GM12801 (cell line): ENCODE measurements around the gene TBPL1.

ENCODE experiments used
- CTCF ChIP-seq: IDR thresholded peaks from one replicate; pipeline ENCODE4 v1.5.1; 2011; ENCODE audit warnings: control low read depth; ENCODE audit not compliant: insufficient read length; ENCODE audit errors: extremely low read depth

The TBPL1 gene

GRCh38 chr6:133921249-133921859 is 31.7 kb upstream of the TBPL1 start:
- no peak for TF ChIP-seq CTCF

- TF ChIP-seq CTCF = no peak
Observed at GRCh38 chr6:133923938-133924593, 29.0 kb upstream of the TBPL1 start.

DNA sequence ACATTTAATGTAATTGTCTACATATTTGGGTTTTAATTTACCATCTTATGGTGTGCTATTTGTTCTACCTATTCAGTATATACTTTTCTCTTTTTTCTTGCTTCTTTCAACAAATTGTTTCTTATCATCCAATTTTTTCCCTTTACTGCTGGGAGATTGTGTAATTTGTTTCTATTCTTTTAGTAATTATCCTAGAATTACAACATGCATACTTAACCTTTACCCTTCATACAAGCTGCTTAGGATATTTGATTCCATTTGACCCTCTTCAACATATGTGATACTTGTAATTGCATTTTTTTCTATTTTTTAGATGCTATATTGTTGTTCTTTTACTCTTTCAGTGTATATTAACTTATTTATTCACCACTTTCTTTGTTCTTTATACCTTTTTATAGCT is 15.1 kb upstream of the TBPL1 start:
- TF ChIP-seq CTCF = no peak

DNA sequence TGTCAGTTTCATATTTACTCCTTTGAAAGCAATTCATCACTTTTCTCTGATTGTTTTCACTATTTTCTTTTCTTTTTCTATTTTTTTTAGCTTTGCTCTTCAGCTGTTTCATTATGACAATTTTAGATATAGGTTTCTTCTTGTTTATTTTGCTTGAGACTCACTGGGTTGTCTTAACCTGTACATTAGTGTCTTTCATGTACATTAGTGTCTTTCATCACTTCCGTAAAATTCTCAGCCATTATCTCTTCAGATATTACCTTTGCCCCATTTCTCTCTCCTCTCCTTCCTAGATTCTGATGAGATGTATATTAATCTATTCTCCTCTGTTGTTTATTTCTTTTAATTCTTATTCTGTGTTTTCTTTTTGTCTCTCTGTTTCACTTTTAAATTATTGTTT is 14.5 kb upstream of the TBPL1 start:
- no peak for TF ChIP-seq CTCF

GRCh38 chr6:133939778-133940667 is 13.0 kb upstream of the TBPL1 start:
- TF ChIP-seq CTCF = no peak

DNA sequence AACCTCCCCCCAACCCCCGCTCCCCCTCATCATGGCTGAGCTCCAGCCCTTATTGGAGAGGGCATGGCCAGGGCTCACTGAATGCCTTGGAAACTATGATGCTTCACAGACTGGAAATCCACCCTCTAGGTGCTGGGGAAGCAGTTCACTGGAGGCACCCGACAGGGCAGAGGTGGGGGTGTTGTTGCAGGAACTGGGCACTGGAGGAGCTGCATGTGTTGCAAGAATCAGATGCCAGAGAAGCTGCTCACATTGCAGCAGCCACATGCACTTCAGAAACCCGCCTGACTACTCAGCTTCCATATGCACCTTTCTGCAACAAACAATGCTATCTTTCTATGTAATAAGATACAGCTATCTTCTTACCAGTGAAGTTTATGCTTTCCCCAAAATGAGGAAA is 7.9 kb upstream of the TBPL1 start:
- TF ChIP-seq CTCF = no peak

DNA sequence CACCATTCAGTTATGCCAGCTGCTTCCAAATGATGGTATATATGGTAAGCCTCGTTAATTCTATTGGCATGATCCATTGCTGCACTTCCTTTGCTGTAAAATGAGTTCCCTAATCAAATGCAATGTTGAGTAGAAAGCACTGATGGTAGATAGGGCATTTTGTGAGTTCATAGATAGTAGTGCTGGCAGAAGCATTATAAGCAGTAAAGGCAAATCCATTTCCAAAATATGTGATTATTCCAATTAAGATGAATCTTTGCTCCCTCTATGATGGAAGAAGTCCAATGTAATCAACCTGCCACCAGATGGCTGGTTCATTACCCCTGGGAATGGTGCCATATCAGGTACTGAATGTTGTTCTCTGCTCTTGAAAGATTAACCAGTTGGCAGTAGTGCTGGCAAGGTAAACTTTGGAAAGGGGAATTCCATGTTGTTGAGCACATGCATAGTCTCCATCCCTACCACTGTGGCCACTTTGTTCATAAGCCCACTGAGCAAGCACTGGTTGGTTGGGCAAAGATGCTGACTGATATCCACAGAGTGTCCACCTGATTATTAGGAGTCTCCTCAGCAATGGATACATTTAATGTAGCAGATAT is 5.6 kb upstream of the TBPL1 start:
- no peak for TF ChIP-seq CTCF
